ENCODE measurements around the gene RFX5.

Gene RFX5

DNA sequence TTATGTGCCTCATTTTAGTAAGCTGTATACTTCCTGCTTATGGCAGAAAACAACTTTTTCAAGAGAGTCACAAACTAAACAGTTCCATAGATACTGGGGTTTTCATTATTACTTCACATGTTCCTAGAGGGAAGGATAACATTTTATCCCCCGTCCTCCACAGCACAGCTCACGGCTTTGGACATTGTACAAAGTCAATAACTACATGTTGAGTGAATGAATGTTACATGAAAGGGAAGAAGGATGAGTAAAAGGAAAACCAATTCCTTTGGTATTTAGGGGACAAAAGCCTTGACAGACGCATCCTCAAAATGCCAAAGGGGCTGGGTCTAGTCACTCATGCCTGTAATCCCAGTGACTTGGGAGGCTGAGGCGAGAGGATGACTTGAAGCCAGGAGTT lies 34.6 kb downstream of the RFX5 start:
- no peak overlapping the region for H3K4me3 ChIP-seq (ENCODE audit: low read length)
- peaks cover 5% of the 10 kb centered on the region; the same call in 1 of the 2 replicates for H3K79me2 ChIP-seq (ENCODE audit: control insufficient read depth, low read length)
- H3K27ac ChIP-seq (ENCODE audit: low read depth, low read length) = no peak overlapping the region
- no peaks in the 10 kb centered on the region for H3K9me3 ChIP-seq (ENCODE audit: control insufficient read depth, insufficient read depth, low read length)
- no peaks in the 10 kb centered on the region for H3K27me3 ChIP-seq (ENCODE audit: control insufficient read depth, low read length)
- H3K36me3 ChIP-seq (ENCODE audit: control insufficient read depth, low read length) = peaks cover 73% of the 10 kb centered on the region
- no peaks in the 10 kb centered on the region for H3K4me1 ChIP-seq (ENCODE audit: control insufficient read depth, low read length)
- no peaks in the 10 kb centered on the region for H4K20me1 ChIP-seq (ENCODE audit: control insufficient read depth, insufficient read depth, low read depth, low read length)
- TF ChIP-seq EZH2phosphoT487 (IDR thresholded peaks at IDR 0.05; ENCODE audit: borderline replicate concordance, low read length) = no peak
- TF ChIP-seq, protein P1, sequence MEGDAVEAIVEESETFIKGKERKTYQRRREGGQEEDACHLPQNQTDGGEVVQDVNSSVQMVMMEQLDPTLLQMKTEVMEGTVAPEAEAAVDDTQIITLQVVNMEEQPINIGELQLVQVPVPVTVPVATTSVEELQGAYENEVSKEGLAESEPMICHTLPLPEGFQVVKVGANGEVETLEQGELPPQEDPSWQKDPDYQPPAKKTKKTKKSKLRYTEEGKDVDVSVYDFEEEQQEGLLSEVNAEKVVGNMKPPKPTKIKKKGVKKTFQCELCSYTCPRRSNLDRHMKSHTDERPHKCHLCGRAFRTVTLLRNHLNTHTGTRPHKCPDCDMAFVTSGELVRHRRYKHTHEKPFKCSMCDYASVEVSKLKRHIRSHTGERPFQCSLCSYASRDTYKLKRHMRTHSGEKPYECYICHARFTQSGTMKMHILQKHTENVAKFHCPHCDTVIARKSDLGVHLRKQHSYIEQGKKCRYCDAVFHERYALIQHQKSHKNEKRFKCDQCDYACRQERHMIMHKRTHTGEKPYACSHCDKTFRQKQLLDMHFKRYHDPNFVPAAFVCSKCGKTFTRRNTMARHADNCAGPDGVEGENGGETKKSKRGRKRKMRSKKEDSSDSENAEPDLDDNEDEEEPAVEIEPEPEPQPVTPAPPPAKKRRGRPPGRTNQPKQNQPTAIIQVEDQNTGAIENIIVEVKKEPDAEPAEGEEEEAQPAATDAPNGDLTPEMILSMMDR (IDR thresholded peaks at IDR 0.05; ENCODE audit: low read depth, low read length, poor library complexity, severe bottlenecking) = no peak
- no peaks in the 10 kb centered on the region for H3K9me2 ChIP-seq (replicated peaks; ENCODE audit: control insufficient read depth, low read length)
- H3F3A ChIP-seq (ENCODE audit: control insufficient read depth, insufficient read depth) = no peaks in the 10 kb centered on the region
- no peak overlapping the region for H3K4me2 ChIP-seq (ENCODE audit: low read length)

DNA sequence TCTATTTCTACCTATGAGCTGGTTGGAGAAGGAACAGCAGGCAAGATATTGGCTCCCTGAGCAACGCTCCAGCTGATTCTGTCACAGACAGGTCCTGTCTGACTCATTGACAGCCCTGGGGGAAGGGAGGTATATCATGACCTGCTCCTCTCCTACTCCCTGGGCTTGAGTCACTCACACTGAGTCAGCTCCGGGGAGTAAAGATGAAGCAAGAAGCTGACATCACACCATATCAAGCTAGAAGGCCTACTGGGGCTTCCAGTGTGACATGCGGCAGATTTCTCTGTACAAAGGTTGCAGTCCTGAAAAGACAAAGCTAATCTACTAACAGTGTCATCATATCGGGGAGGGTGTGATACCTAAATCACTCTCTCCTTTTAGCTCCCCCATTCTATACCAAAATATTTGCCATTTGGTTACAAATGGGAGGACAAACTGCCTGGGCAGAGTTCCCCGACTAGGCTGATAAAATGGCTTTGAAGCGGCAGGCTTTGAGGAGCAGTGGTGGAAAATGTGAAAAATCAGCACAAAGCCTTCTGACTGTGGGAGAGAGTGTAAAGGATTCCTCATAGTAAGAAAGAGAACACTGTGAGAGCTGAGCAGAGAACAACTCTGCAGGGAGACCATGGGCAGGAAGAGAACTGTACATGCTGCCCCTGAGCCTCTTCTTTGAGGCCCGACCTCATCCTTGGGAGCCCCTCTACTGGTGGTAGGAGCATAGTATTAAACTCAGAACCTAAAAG lies 35.3 kb downstream of the RFX5 start:
- H3K4me2 ChIP-seq (ENCODE audit: low read length) = no peak overlapping the region
- no peaks in the 10 kb centered on the region for H4K20me1 ChIP-seq (ENCODE audit: control insufficient read depth, insufficient read depth, low read depth, low read length)

DNA sequence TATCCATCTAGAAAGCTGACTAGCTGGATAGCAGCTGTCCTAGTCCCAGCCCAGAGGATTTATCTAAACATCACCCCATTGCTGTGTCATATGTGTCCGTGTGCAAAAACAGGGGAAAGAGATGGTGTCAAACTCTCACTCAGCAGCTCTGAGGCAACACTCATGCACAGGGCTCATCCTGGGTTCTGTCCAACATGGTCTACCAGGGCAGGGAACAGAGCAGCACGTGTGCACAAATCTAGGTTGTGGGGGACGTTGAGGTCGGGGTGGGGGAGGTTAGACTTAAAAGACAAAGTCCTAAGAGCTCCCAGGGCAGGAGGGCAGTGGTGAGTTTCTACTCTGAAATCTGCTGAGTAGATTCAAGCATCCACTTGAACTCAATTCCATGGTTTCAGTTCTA lies 36.0 kb downstream of the RFX5 start:
- no peaks in the 10 kb centered on the region for H3K4me1 ChIP-seq (ENCODE audit: control insufficient read depth, low read length)
- no peaks in the 10 kb centered on the region for H3K9me3 ChIP-seq (ENCODE audit: control insufficient read depth, insufficient read depth, low read length)
- H4K20me1 ChIP-seq (ENCODE audit: control insufficient read depth, insufficient read depth, low read depth, low read length) = no peaks in the 10 kb centered on the region
- no peaks in the 10 kb centered on the region for H3F3A ChIP-seq (ENCODE audit: control insufficient read depth, insufficient read depth)
- H3K27me3 ChIP-seq (ENCODE audit: control insufficient read depth, low read length) = no peaks in the 10 kb centered on the region
- H3K4me3 ChIP-seq (ENCODE audit: low read length) = no peak overlapping the region
- H3K9me2 ChIP-seq (replicated peaks; ENCODE audit: control insufficient read depth, low read length) = no peaks in the 10 kb centered on the region
- H3K36me3 ChIP-seq (ENCODE audit: control insufficient read depth, low read length) = peaks cover 78% of the 10 kb centered on the region
- no peak overlapping the region for H3K4me2 ChIP-seq (ENCODE audit: low read length)
- TF ChIP-seq, protein P1 (IDR thresholded peaks at IDR 0.05; ENCODE audit: low read depth, low read length, poor library complexity, severe bottlenecking) = no peak
- no peak for TF ChIP-seq EZH2phosphoT487 (IDR thresholded peaks at IDR 0.05; ENCODE audit: borderline replicate concordance, low read length)
- H3K27ac ChIP-seq (ENCODE audit: low read depth, low read length) = no peak overlapping the region
- H3K79me2 ChIP-seq (ENCODE audit: control insufficient read depth, low read length) = peaks cover 5% of the 10 kb centered on the region; the same call in 1 of the 2 replicates

More for the DNA sequence above, 35.3 kb downstream of the RFX5 start:
- Histone ChIP-seq H3K27ac (ENCODE audit: low read depth, low read length) (no peak overlapping the region), H3K9me2 (replicated peaks; ENCODE audit: control insufficient read depth, low read length) (no peaks in the 10 kb centered on the region), H3K4me1 (ENCODE audit: control insufficient read depth, low read length) (no peaks in the 10 kb centered on the region), H3K9me3 (ENCODE audit: control insufficient read depth, insufficient read depth, low read length) (no peaks in the 10 kb centered on the region), H3K27me3 (ENCODE audit: control insufficient read depth, low read length) (no peaks in the 10 kb centered on the region), H3F3A (ENCODE audit: control insufficient read depth, insufficient read depth) (no peaks in the 10 kb centered on the region), H3K79me2 (ENCODE audit: control insufficient read depth, low read length) (peaks cover 5% of the 10 kb centered on the region; the same call in 1 of the 2 replicates), H3K36me3 (ENCODE audit: control insufficient read depth, low read length) (peaks cover 77% of the 10 kb centered on the region), H3K4me3 (ENCODE audit: low read length) (no peak overlapping the region)
- TF ChIP-seq, protein P1 (IDR thresholded peaks at IDR 0.05; ENCODE audit: low read depth, low read length, poor library complexity, severe bottlenecking) = no peak
- no peak for TF ChIP-seq EZH2phosphoT487 (IDR thresholded peaks at IDR 0.05; ENCODE audit: borderline replicate concordance, low read length)
